Astrocyte (in vitro differentiated cells and primary cell): ENCODE results near the gene RBM17.

Experiments used
- CTCF ChIP-seq: IDR thresholded peaks from 2 replicates; pipeline ENCODE4 v1.5.1; 2011; ENCODE audit warnings: low read depth, mild to moderate bottlenecking, inconsistent platforms, low read length, moderate library complexity; ENCODE audit not compliant: insufficient read depth
- EZH2 ChIP-seq: IDR thresholded peaks from 2 replicates; pipeline ENCODE4 v1.6.1; 2012; ENCODE audit warnings: mild to moderate bottlenecking, low read length, inconsistent platforms; ENCODE audit not compliant: insufficient read depth

DNA sequence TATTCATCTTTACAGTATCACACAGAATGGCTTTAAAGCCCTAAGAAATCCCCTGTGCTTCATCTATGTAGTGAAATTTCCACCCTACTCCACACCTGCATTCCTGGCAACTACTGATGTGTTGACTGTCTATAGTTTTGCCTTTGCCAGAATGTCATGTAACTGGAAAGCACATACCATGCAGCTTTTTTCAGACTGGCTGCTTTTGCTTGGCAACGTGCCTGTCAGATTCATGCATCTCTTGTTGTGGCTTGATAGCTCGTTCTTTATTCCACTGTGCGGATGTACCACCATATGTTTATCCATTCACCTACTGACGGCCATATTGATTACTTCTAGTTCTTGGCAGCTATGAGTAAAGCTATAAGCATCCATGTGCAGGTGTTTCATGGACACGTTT, 30.6 kb downstream of the RBM17 start:
- TF ChIP-seq EZH2, result no peak
- no peak for TF ChIP-seq CTCF
